Measurements from ENCODE around the gene UBA52.

DNA sequence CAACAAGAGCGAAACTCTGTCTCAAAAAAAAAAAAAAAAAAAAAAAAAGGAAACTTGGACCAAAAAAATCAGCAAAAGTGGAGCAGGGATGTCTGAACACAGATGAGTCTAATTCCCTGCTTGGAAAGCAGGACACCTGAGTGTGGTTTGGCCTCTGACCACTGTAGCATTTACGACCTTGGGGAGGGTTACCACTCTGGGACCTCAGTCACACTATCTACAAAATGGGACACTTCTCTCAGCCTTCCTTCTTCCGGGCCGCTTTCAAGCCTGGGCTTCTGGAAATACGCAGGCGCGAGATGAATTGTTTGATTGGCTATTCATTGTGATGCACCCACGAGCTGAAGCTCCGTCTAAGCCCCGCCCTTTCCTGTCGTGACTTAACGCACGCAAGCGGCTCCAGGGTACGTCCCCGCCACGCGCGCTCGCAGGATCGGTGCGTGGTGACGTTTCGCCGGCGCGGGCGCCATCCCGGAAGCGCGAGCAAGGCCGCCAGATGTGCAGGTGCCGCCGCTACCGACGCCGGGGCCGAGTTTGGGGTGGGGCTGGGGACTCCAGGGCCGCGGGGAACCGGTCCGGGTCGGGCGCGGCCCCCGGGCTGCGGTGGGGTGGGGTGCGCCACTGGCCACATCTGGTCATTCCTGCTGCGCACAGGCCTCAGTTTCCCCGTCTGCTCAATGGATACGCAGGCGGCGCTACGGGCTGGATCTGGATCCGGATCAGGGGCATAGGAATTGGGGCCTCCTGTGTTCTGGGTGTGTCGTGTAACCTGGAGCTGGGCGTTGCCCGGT lies 14.1 kb upstream of the UBA52 start, which contains the start of gene KXD1:
- TF ChIP-seq, protein P1, sequence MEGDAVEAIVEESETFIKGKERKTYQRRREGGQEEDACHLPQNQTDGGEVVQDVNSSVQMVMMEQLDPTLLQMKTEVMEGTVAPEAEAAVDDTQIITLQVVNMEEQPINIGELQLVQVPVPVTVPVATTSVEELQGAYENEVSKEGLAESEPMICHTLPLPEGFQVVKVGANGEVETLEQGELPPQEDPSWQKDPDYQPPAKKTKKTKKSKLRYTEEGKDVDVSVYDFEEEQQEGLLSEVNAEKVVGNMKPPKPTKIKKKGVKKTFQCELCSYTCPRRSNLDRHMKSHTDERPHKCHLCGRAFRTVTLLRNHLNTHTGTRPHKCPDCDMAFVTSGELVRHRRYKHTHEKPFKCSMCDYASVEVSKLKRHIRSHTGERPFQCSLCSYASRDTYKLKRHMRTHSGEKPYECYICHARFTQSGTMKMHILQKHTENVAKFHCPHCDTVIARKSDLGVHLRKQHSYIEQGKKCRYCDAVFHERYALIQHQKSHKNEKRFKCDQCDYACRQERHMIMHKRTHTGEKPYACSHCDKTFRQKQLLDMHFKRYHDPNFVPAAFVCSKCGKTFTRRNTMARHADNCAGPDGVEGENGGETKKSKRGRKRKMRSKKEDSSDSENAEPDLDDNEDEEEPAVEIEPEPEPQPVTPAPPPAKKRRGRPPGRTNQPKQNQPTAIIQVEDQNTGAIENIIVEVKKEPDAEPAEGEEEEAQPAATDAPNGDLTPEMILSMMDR (IDR thresholded peaks at IDR 0.05), result no peak
- TF ChIP-seq POLR2A (IDR thresholded peaks at IDR 0.05), result peak; percentile 74 to 82

Data from Peyer's patch (tissue), 4 donors.